Breast epithelium (tissue), 4 donors: Measurements from ENCODE around the gene SPOCK3. TPM values are rescaled to one million over a fixed set of nuclear protein-coding genes. Genes with fewer than 3 reads are reported as not detected.

ENCODE experiments used
- DNase-seq, 2 donors: peaks; one replicate each; pipeline ENCODE4 v3.0.0-alpha.2; 2019; ENCODE audit warnings: low spot score in 2 of 2
- H3K27ac ChIP-seq, 2 donors: fragments of 200-600 bp; sonication (generic) in 1 of 2; one replicate each; pipeline ENCODE4 v1.5.1; 2016 to 2019; ENCODE audit warnings: mild to moderate bottlenecking in 1 of 2
- H3K27me3 ChIP-seq, 2 donors: fragments of 200-600 bp; sonication (generic) in 1 of 2; one replicate each; pipeline versions ENCODE4 v1.5.1 to v1.6.0; 2017 to 2019; ENCODE audit warnings: control low read depth in 1 of 2, mild to moderate bottlenecking in 1 of 2
- H3K36me3 ChIP-seq: fragments of 200-600 bp; one replicate; pipeline ENCODE4 v1.5.1; 2019
- H3K4me1 ChIP-seq, 2 donors: fragments of 200-600 bp; sonication (generic); one replicate each; pipeline ENCODE4 v1.5.1; 2016 to 2019; ENCODE audit warnings: control low read depth in 1 of 2
- H3K4me3 ChIP-seq, 3 donors: fragments of 200-600 bp; sonication (generic); 1 replicate in 2 of 3; 2 replicates in 1 of 3; pipeline ENCODE4 v1.5.1; 2016 to 2019; ENCODE audit warnings: mild to moderate bottlenecking in 3 of 3, moderate library complexity in 2 of 3
- H3K9me3 ChIP-seq, 2 donors: fragments of 200-600 bp; sonication (generic) in 1 of 2; one replicate each; pipeline ENCODE4 v1.5.1; 2016 to 2019; ENCODE audit warnings: control low read depth in 1 of 2
- CTCF ChIP-seq, 3 donors: fragments of 450-650 bp; IDR thresholded peaks; one replicate each; pipeline ENCODE4 v1.5.1; 2016 to 2017; ENCODE audit warnings: antibody characterized with exemption in 3 of 3, mild to moderate bottlenecking in 3 of 3, moderate library complexity in 3 of 3
- POLR2A ChIP-seq: fragments of 450-650 bp; IDR thresholded peaks from one replicate; pipeline ENCODE4 v1.6.1; 2016; ENCODE audit warnings: antibody characterized with exemption, mild to moderate bottlenecking, moderate library complexity
- POLR2AphosphoS5 ChIP-seq, 3 donors: sonication (generic); formaldehyde crosslinking; IDR thresholded peaks; one replicate each; pipeline ENCODE4 v1.6.1; 2017; ENCODE audit warnings: antibody characterized with exemption in 3 of 3
- intact Hi-C: fragments of 100-400 bp; cut with DNase I; formaldehyde crosslinking; loops from one replicate; pipeline ENCODE4 v1.15.1; 2023; ENCODE audit warnings: low total_unique reads
- total RNA-seq, 3 donors: library from RNA; depleted of rRNA; stranded (reverse); fragments of >200 nt; gene quantifications; one replicate each; pipeline ENCODE4 v1.1.0, GENCODE V29; 2016

SPOCK3 gene
- total RNA-seq, 3 donors from 2014 or later: 2.8 TPM; not detected in 2

DNA sequence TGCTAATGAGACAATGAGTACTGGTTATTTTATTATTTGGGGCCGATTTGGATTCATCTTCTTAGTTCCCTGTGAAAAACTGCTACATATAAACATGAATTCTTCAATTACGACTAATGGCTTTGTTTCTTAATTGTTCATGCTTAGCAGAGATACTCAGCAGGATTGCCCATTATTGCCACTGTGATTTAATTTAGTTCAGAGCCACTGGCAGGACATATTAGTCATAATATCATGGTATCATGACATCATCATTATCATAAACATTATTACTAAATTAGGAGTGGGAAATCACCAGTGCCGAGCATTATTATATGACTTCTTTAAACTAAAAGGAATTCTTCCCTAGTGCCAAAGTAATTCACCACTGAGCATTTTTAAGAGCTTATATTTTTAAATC, 201.4 kb downstream of the SPOCK3 start:
- Histone ChIP-seq H3K4me3 (no peak overlapping the region), H3K27me3 (no peaks in the 10 kb centered on the region), H3K4me1 (no peaks in the 10 kb centered on the region), H3K36me3 (no peaks in the 10 kb centered on the region), H3K9me3 (no peaks in the 10 kb centered on the region), H3K27ac (no peak overlapping the region)
- no peak for TF ChIP-seq POLR2AphosphoS5 (IDR thresholded peaks at IDR 0.05)
- TF ChIP-seq POLR2A: no peak
- no peak for TF ChIP-seq CTCF (IDR thresholded peaks at IDR 0.05)
- no peak for DNase-seq
- intact Hi-C loops: no loop called here

DNA sequence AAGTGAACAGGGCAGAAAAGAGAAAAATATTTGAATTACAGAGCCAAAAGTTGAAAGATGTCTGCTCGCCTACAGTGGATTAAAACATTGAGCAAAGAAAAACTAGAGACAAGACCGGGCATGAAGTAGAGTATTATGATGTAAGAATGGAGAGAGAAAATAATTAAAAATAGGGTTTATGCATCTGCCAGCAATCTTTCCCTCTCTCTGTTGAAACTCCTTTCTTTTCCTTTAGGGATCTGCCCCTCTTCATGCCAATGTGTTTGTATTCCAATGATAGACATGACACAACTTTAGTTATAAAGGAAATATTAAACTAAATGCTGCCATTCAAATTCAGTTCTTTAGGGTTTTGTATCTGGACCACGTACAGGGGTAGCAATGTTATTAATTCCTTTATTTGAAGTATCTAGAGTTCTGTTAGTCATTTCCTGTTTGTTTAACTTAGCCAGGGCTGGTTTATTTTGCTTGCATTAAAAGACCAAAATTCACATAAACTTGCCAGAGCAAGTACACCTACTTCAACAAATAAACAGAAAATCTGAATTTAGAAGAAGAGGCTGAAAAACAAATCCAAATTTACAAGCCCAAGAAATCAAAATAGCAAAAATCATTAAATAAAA, 202.6 kb downstream of the SPOCK3 start:
- no peak for TF ChIP-seq POLR2AphosphoS5 (IDR thresholded peaks at IDR 0.05)
- no peak for TF ChIP-seq CTCF (IDR thresholded peaks at IDR 0.05)
- TF ChIP-seq POLR2A: no peak
- intact Hi-C loops: no loop called here
- no peaks in the 10 kb centered on the region for H3K27me3 ChIP-seq
- no peaks in the 10 kb centered on the region for H3K4me1 ChIP-seq
- no peak for DNase-seq
- H3K27ac ChIP-seq: no peak overlapping the region
- no peaks in the 10 kb centered on the region for H3K9me3 ChIP-seq
- H3K4me3 ChIP-seq: no peak overlapping the region
- H3K36me3 ChIP-seq: no peaks in the 10 kb centered on the region

DNA sequence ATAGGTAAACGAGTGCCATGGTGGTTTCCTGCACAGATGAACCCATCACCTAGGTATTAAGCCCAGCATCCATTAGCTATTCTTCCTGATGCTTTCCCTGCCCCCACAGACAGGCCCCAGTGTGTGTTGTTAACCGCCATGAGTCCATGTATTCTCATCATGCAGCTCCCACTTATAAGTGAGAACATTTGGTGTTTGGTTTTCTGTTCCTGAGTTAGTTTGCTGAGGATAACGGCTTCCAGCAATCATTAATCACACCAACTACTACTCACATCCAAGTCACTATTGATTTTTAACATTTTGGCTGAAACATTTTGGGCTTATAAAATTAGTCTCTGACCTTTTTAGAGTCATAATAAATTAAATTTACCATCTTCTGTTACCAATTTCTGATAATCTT, 205.3 kb downstream of the SPOCK3 start:
- no peaks in the 10 kb centered on the region for H3K36me3 ChIP-seq
- no peaks in the 10 kb centered on the region for H3K9me3 ChIP-seq
- no peak overlapping the region for H3K4me3 ChIP-seq
- DNase-seq: no peak
- no peaks in the 10 kb centered on the region for H3K27me3 ChIP-seq
- intact Hi-C loops: no loop called here
- no peak overlapping the region for H3K27ac ChIP-seq
- no peaks in the 10 kb centered on the region for H3K4me1 ChIP-seq
- TF ChIP-seq CTCF (IDR thresholded peaks at IDR 0.05): no peak
- no peak for TF ChIP-seq POLR2A
- TF ChIP-seq POLR2AphosphoS5 (IDR thresholded peaks at IDR 0.05): no peak

- no peak for DNase-seq
- intact Hi-C loops: loop anchor here (2.0 kb wide), 1 partner anchor 51 kb away; no protein-coding TSS in a partner anchor
- no peak overlapping the region for H3K27ac ChIP-seq
- H3K36me3 ChIP-seq: no peaks in the 10 kb centered on the region
- TF ChIP-seq POLR2AphosphoS5 (IDR thresholded peaks at IDR 0.05) (no peak), POLR2A (no peak), CTCF (IDR thresholded peaks at IDR 0.05) (no peak)
- no peaks in the 10 kb centered on the region for H3K9me3 ChIP-seq
- H3K4me1 ChIP-seq: no peaks in the 10 kb centered on the region
- H3K27me3 ChIP-seq: no peaks in the 10 kb centered on the region
- H3K4me3 ChIP-seq: no peak overlapping the region
Observed at GRCh38 chr4:167025670-167026069, 208.6 kb downstream of the SPOCK3 start.

- intact Hi-C loops: no loop called here
- Histone ChIP-seq H3K36me3 (no peaks in the 10 kb centered on the region), H3K27me3 (no peaks in the 10 kb centered on the region), H3K4me3 (no peak overlapping the region), H3K9me3 (no peaks in the 10 kb centered on the region), H3K27ac (no peak overlapping the region), H3K4me1 (no peaks in the 10 kb centered on the region)
- no peak for DNase-seq
- TF ChIP-seq POLR2A: no peak
- TF ChIP-seq CTCF (IDR thresholded peaks at IDR 0.05): no peak
- no peak for TF ChIP-seq POLR2AphosphoS5 (IDR thresholded peaks at IDR 0.05)
Observed at GRCh38 chr4:167023364-167023925, 210.8 kb downstream of the SPOCK3 start.
